Measurements from ENCODE around the gene MEGF8. TPM values are rescaled to one million over a fixed set of nuclear protein-coding genes. Genes with fewer than 3 reads are reported as not detected.

The MEGF8 gene
- total RNA-seq, 1 donor from 2014 or later: 30.2 TPM

- no peak overlapping the region for H3K4me3 ChIP-seq (ENCODE audit: low read depth, low read length)
- no peak for DNase-seq (ENCODE audit: low read depth)
- TF ChIP-seq CTCF (conservative IDR thresholded peaks at IDR 0.05; ENCODE audit: low read depth, low read length): no peak
Measured at GRCh38 chr19:42303876-42304275, 21.6 kb upstream of the MEGF8 start.

DNA sequence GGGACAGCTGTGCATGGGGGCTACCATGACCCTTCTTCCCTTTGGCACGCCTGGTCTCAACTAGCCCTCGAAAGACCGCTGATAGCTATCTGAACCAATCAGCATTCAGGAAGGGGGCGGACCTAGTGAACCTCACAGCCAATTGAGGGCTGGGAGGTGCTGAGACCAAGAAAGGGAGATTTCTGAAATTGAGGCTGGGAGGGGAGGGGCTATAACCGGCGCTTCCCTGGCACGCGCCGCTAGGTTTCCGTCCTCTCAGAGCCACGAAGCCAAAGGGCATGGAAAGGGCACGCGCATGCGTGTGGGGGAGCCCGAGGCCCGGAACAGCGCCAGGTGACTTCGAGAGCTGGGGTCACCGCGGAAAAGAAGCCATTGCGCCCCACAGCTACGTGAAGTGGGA lies 18.8 kb upstream of the MEGF8 start:
- TF ChIP-seq CTCF (conservative IDR thresholded peaks at IDR 0.05; ENCODE audit: low read depth, low read length): no peak

GRCh38 chr19:42309686-42310085 lies 15.7 kb upstream of the MEGF8 start:
- no peak for TF ChIP-seq CTCF (conservative IDR thresholded peaks at IDR 0.05; ENCODE audit: low read depth, low read length)
- DNase-seq (ENCODE audit: low read depth): no peak
- no peak overlapping the region for H3K4me3 ChIP-seq (ENCODE audit: low read depth, low read length)

More for the DNA sequence above, 18.8 kb upstream of the MEGF8 start:
- no peak for DNase-seq (ENCODE audit: low read depth)
- H3K4me3 ChIP-seq (ENCODE audit: low read depth, low read length): no peak overlapping the region

DNA sequence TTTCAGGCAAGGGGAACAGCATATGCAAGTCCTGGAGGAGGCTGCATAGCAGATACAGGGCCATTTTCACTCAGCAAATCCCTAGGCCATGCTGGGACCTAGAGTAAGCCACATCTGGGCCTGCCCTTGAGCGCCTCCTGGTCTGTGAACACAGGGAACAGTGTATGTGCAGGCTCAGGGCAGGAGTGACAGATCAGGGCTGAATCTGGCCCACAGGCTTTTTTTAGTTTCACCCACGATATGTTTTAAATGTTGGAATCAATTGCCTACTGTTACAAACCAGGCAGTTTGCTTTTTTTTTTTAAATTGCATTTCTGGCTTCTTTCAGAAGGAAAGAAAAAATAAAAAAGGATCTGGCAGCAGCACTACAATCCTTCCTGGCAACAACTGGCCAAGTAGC lies 13.8 kb upstream of the MEGF8 start:
- no peak for DNase-seq (ENCODE audit: low read depth)
- no peak overlapping the region for H3K4me3 ChIP-seq (ENCODE audit: low read depth, low read length)
- peak; percentile 22 for TF ChIP-seq CTCF (conservative IDR thresholded peaks at IDR 0.05; ENCODE audit: low read depth, low read length)

DNA sequence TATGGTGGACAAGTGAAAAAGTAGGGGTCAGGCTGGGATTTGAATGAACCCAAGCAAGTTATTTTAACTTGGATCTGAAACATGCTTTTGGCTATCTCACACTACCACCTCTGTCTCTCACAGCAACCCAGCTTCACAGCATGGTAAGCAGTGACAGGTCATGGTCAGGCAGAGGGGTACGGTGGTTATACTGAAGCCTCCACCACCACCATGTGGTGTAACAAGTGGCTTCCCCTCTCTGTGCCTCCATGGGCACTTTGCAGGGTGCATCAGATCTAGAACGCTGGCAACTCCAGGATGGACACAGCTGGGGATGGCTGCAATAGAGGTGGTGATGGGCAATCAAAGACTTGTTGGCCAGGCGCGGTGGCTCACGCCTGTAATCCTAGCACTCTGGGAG lies 13.1 kb upstream of the MEGF8 start:
- H3K4me3 ChIP-seq (ENCODE audit: low read depth, low read length): no peak overlapping the region
- no peak for TF ChIP-seq CTCF (conservative IDR thresholded peaks at IDR 0.05; ENCODE audit: low read depth, low read length)
- no peak for DNase-seq (ENCODE audit: low read depth)

GRCh38 chr19:42313096-42313839 lies 12.2 kb upstream of the MEGF8 start, which contains the start of gene TMEM145:
TSS of gene TMEM145 (plus strand) at chr19:42313309. CDS start at chr19:42313377, 68 bp downstream.
- peak within 1 kb of the TSS; percentile 46 for H3K4me3 ChIP-seq (ENCODE audit: low read depth, low read length)
- no peak for DNase-seq (ENCODE audit: low read depth)
- TF ChIP-seq CTCF (conservative IDR thresholded peaks at IDR 0.05; ENCODE audit: low read depth, low read length): peak; percentile 1
